Measurements from ENCODE around the gene EMP1. TPM values are rescaled to one million over a fixed set of nuclear protein-coding genes. Genes with fewer than 3 reads are reported as not detected.

The EMP1 gene
- polyA plus RNA-seq, 1 donor from 2014 or later: 0.33 TPM

GRCh38 chr12:13171921-13172859 lies 24.3 kb upstream of the EMP1 start:
- no peaks in the 10 kb centered on the region for H3K9me2 ChIP-seq (ENCODE audit: insufficient read depth, low read length)
- no peak overlapping the region for H3K4me2 ChIP-seq (ENCODE audit: low read length)
- peak overlapping the region; percentile 19 for H3K4me3 ChIP-seq (ENCODE audit: low read length)
- H3K9ac ChIP-seq (ENCODE audit: low read length): no peak overlapping the region
- no peaks in the 10 kb centered on the region for H3K27me3 ChIP-seq (ENCODE audit: insufficient read depth, low read depth, low read length)
- no peak overlapping the region for H2AFZ ChIP-seq (ENCODE audit: low read depth, low read length)
- H3K36me3 ChIP-seq (ENCODE audit: insufficient read depth, low read length): no peaks in the 10 kb centered on the region
- no peaks in the 10 kb centered on the region for H3K9me3 ChIP-seq (ENCODE audit: low read length)
- TF ChIP-seq EZH2 (IDR thresholded peaks at IDR 0.05; ENCODE audit: borderline replicate concordance, insufficient read depth, low read length, poor library complexity, severe bottlenecking): no peak
- TF ChIP-seq CTCF (IDR thresholded peaks at IDR 0.05; ENCODE audit: poor library complexity, severe bottlenecking): no peak
- TF ChIP-seq RAD21 (conservative IDR thresholded peaks at IDR 0.05): no peak
- no peak for TF ChIP-seq REST (IDR thresholded peaks at IDR 0.05; ENCODE audit: borderline replicate concordance)
- TF ChIP-seq EP300 (conservative IDR thresholded peaks at IDR 0.05; ENCODE audit: poor library complexity, severe bottlenecking): no peak
- TF ChIP-seq MXI1 (conservative IDR thresholded peaks at IDR 0.05; ENCODE audit: poor library complexity, severe bottlenecking): no peak
- no peak for TF ChIP-seq POLR2AphosphoS5 (IDR thresholded peaks at IDR 0.05)
- TF ChIP-seq SMC3 (conservative IDR thresholded peaks at IDR 0.05; ENCODE audit: poor library complexity): no peak
- TF ChIP-seq TAF1 (IDR thresholded peaks at IDR 0.05; ENCODE audit: low read depth): no peak
- no peak overlapping the region for H3K27ac ChIP-seq (ENCODE audit: low read length)
- no peaks in the 10 kb centered on the region for H3K79me2 ChIP-seq (replicated peaks; ENCODE audit: insufficient read depth, low read length)
- no peaks in the 10 kb centered on the region for H4K20me1 ChIP-seq (ENCODE audit: insufficient read depth)
- H3F3A ChIP-seq (ENCODE audit: insufficient read depth, low read length, poor library complexity, severe bottlenecking): no peaks in the 10 kb centered on the region

GRCh38 chr12:13173012-13173932 lies 23.3 kb upstream of the EMP1 start:
- no peak overlapping the region for H3K27ac ChIP-seq (ENCODE audit: low read length)
- H4K20me1 ChIP-seq (ENCODE audit: insufficient read depth): no peaks in the 10 kb centered on the region
- H3K27me3 ChIP-seq (ENCODE audit: insufficient read depth, low read depth, low read length): no peaks in the 10 kb centered on the region
- TF ChIP-seq REST (IDR thresholded peaks at IDR 0.05; ENCODE audit: borderline replicate concordance) (no peak), CTCF (IDR thresholded peaks at IDR 0.05; ENCODE audit: poor library complexity, severe bottlenecking) (no peak), TAF1 (IDR thresholded peaks at IDR 0.05; ENCODE audit: low read depth) (no peak), MXI1 (conservative IDR thresholded peaks at IDR 0.05; ENCODE audit: poor library complexity, severe bottlenecking) (no peak), EZH2 (IDR thresholded peaks at IDR 0.05; ENCODE audit: borderline replicate concordance, insufficient read depth, low read length, poor library complexity, severe bottlenecking) (no peak), SMC3 (conservative IDR thresholded peaks at IDR 0.05; ENCODE audit: poor library complexity) (no peak), RAD21 (conservative IDR thresholded peaks at IDR 0.05) (no peak), POLR2AphosphoS5 (IDR thresholded peaks at IDR 0.05) (no peak), EP300 (conservative IDR thresholded peaks at IDR 0.05; ENCODE audit: poor library complexity, severe bottlenecking) (no peak)
- no peak overlapping the region for H3K4me3 ChIP-seq (ENCODE audit: low read length)
- H3K4me2 ChIP-seq (ENCODE audit: low read length): no peak overlapping the region
- no peaks in the 10 kb centered on the region for H3F3A ChIP-seq (ENCODE audit: insufficient read depth, low read length, poor library complexity, severe bottlenecking)
- H3K9ac ChIP-seq (ENCODE audit: low read length): no peak overlapping the region
- H3K36me3 ChIP-seq (ENCODE audit: insufficient read depth, low read length): no peaks in the 10 kb centered on the region
- H3K9me2 ChIP-seq (ENCODE audit: insufficient read depth, low read length): no peaks in the 10 kb centered on the region
- no peak overlapping the region for H2AFZ ChIP-seq (ENCODE audit: low read depth, low read length)
- H3K79me2 ChIP-seq (replicated peaks; ENCODE audit: insufficient read depth, low read length): no peaks in the 10 kb centered on the region
- no peaks in the 10 kb centered on the region for H3K9me3 ChIP-seq (ENCODE audit: low read length)
